GM12892 (cell line): Measurements from ENCODE around the gene LIM2.

Source experiments
- POLR2A ChIP-seq: IDR thresholded peaks from 2 replicates; pipeline ENCODE4 v1.6.1; 2011; ENCODE audit warnings: low read depth, low read length, control low read depth
- POLR2AphosphoS5 ChIP-seq: IDR thresholded peaks from 2 replicates; pipeline ENCODE4 v1.6.1; 2011; ENCODE audit warnings: low read depth, low read length, control low read depth
- TAF1 ChIP-seq: IDR thresholded peaks from 2 replicates; pipeline ENCODE4 v1.6.1; 2011; ENCODE audit warnings: low read depth, mild to moderate bottlenecking, control low read depth, low read length, borderline replicate concordance

- TF ChIP-seq POLR2AphosphoS5 (no peak), POLR2A (no peak), TAF1 (no peak)
Measured at GRCh38 chr19:51346742-51347141, 41.0 kb downstream of the LIM2 start.
